ENCODE measurements around the gene GALNT6.

DNA sequence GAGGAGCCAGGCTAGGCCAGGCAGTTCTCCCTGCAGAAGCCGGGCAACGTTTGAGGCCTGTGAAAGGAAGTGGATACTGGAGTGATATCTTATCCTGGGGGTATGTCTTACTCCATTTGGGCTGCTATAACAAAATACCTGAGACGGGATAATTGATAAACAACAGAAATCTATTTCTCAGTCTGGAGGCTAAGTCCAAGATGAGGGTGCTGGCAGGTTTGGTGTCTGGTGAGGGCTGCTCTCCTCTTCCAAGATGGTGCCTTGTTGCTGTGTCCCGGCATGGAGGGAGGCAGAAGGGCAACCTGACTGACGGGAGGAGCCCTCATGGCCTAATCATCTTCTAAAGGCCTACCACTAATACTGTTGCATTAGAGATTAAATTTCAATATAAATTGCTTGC, 15.7 kb upstream of the GALNT6 start:
- TF ChIP-seq, protein P1, sequence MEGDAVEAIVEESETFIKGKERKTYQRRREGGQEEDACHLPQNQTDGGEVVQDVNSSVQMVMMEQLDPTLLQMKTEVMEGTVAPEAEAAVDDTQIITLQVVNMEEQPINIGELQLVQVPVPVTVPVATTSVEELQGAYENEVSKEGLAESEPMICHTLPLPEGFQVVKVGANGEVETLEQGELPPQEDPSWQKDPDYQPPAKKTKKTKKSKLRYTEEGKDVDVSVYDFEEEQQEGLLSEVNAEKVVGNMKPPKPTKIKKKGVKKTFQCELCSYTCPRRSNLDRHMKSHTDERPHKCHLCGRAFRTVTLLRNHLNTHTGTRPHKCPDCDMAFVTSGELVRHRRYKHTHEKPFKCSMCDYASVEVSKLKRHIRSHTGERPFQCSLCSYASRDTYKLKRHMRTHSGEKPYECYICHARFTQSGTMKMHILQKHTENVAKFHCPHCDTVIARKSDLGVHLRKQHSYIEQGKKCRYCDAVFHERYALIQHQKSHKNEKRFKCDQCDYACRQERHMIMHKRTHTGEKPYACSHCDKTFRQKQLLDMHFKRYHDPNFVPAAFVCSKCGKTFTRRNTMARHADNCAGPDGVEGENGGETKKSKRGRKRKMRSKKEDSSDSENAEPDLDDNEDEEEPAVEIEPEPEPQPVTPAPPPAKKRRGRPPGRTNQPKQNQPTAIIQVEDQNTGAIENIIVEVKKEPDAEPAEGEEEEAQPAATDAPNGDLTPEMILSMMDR (conservative IDR thresholded peaks at IDR 0.05; ENCODE audit: low read depth, low read length), result no peak
- no peak for TF ChIP-seq EZH2 (IDR thresholded peaks at IDR 0.05; ENCODE audit: low read length, unreplicated experiment)

Data from PC-3 (cell line).